ENCODE measurements around the gene BCLAF1.

DNA sequence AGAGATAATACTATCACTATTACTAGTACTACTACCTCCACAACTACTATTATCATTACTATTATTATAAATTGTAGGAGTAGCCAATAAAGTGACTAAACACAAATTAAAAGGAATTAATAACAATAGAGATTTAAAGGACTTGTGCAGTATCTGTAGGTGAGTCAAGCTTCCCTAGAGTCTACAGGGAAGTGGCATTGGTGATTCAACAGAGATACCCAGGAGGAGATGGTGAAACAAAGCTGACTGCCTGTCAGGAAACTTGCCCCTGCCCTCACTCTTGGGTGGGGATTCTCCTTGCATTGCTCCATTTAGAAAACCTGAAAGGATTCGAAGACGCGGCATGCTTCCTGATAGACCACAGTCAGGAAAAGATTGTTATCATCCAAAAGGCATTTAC is 23.3 kb upstream of the BCLAF1 start:
- TF ChIP-seq, protein P1, sequence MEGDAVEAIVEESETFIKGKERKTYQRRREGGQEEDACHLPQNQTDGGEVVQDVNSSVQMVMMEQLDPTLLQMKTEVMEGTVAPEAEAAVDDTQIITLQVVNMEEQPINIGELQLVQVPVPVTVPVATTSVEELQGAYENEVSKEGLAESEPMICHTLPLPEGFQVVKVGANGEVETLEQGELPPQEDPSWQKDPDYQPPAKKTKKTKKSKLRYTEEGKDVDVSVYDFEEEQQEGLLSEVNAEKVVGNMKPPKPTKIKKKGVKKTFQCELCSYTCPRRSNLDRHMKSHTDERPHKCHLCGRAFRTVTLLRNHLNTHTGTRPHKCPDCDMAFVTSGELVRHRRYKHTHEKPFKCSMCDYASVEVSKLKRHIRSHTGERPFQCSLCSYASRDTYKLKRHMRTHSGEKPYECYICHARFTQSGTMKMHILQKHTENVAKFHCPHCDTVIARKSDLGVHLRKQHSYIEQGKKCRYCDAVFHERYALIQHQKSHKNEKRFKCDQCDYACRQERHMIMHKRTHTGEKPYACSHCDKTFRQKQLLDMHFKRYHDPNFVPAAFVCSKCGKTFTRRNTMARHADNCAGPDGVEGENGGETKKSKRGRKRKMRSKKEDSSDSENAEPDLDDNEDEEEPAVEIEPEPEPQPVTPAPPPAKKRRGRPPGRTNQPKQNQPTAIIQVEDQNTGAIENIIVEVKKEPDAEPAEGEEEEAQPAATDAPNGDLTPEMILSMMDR (IDR thresholded peaks at IDR 0.05; ENCODE audit: extremely low read depth in 1 of 2, insufficient read depth in 1 of 2, low read depth in 1 of 2, low read length in 2 of 2), result no peak
- TF ChIP-seq, protein P2, sequence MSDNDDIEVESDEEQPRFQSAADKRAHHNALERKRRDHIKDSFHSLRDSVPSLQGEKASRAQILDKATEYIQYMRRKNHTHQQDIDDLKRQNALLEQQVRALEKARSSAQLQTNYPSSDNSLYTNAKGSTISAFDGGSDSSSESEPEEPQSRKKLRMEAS (IDR thresholded peaks at IDR 0.05; ENCODE audit: insufficient read depth, insufficient read length), result no peak
- TF ChIP-seq EZH2 (IDR thresholded peaks at IDR 0.05; ENCODE audit: borderline replicate concordance, low read depth, low read length, severe bottlenecking) (no peak), POLR2A (IDR thresholded peaks at IDR 0.05; ENCODE audit: low read depth, low read length) (no peak), POLR2AphosphoS5 (IDR thresholded peaks at IDR 0.05; ENCODE audit: insufficient read depth, low read depth, low read length) (no peak), JUN (IDR thresholded peaks at IDR 0.05; ENCODE audit: borderline replicate concordance, insufficient read depth, insufficient read length, low read depth) (no peak), MYC (IDR thresholded peaks at IDR 0.05; ENCODE audit: low read depth, low read length) (no peak)

Measured in endothelial cell of umbilical vein (primary cell).